ENCODE data around the gene IL24.
A peak's percentile ranks its signal among the peaks of the same experiment; 100 is the strongest.

Gene IL24

DNA sequence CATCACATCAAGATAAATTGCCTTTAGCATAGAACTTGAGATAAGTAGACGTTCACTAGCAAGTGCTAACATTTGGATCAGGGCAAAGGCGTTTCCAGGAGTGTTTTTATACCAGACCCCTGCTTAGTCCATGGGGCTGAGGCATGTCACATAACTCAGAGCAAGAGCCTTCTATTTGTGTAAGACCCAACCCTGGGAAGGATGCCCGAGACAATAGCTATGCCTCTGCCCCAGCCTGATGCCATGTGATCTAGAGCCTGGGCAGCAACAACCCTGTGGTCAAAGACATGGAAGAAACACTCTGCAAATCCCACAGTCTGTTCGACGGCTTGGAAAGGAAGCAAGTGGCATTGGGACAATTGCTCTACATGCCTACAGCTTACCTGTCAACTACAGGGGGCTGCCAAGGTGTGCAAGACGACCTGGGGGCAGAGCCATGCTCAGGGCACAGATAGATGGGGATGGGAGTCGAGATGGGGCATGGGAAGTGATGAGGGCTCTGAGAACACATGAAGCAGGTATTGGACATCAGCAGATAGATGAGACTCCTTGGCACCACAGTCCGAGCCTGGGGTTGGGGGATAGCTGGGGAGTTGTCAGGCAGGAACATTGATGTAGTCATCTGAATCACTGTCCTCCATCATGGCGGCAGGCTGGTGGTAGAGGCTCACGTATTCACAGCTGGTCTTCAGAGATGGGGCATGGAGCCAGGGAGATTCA is 7.3 kb downstream of the IL24 start:
- no peak overlapping the region for H3K4me3 ChIP-seq (ENCODE audit: low read length)
- DNase-seq (ENCODE audit: low read depth): no peak
- TF ChIP-seq, protein P1, sequence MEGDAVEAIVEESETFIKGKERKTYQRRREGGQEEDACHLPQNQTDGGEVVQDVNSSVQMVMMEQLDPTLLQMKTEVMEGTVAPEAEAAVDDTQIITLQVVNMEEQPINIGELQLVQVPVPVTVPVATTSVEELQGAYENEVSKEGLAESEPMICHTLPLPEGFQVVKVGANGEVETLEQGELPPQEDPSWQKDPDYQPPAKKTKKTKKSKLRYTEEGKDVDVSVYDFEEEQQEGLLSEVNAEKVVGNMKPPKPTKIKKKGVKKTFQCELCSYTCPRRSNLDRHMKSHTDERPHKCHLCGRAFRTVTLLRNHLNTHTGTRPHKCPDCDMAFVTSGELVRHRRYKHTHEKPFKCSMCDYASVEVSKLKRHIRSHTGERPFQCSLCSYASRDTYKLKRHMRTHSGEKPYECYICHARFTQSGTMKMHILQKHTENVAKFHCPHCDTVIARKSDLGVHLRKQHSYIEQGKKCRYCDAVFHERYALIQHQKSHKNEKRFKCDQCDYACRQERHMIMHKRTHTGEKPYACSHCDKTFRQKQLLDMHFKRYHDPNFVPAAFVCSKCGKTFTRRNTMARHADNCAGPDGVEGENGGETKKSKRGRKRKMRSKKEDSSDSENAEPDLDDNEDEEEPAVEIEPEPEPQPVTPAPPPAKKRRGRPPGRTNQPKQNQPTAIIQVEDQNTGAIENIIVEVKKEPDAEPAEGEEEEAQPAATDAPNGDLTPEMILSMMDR (conservative IDR thresholded peaks at IDR 0.05; ENCODE audit: low read length): no peak

DNA sequence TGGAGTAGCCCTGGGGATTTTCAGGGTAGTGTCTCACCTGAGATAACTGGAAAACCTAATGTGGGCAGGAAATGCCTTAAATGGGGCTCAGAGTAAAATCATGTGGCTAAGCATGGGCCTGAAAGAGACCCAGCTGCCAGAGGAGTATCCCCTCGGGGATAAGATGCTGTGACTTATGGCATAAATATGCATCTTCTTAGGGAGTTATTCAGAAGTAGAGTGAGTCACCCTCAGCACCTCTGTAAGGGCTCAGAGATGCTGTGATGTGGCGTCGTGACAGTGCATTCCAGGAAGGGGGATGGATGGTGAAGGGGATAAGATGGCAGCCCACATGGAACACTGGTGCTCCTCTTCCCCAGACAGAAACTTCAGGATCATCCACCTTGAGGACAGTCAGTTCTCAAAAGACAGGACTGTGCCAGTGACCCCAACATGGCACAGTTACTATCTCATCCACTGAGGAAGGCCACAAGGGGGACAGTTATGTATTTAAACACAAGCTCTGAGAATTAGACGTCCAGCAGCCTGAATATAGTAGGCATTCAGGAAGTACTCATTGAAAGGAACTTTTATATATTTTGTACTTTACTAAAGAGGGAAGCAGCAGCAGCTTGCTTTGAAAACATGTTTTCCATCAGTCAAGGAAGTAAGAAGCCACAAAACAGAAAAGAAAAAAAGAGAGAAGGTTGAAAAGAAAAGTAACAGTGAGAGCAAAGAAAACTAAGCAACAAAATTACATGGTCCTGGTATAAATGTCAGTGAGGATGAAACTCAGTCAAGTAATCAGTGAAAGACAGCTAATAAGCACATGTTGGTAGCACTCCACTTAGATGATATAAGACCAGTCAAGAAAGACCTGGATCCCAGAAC is 8.3 kb downstream of the IL24 start:
- peak; percentile 96 for DNase-seq (ENCODE audit: low read depth)
- no peak overlapping the region for H3K4me3 ChIP-seq (ENCODE audit: low read length)
- TF ChIP-seq, protein P1 (conservative IDR thresholded peaks at IDR 0.05; ENCODE audit: low read length): no peak; the same call in 1 of the 2 replicates

- no peak overlapping the region for H3K4me3 ChIP-seq (ENCODE audit: low read length)
- no peak for DNase-seq (ENCODE audit: low read depth)
- TF ChIP-seq, protein P1 (conservative IDR thresholded peaks at IDR 0.05; ENCODE audit: low read length): peak; percentile 25; the same call in 1 of the 2 replicates
Observed at GRCh38 chr1:206907304-206907991, 10.2 kb downstream of the IL24 start.

DNA sequence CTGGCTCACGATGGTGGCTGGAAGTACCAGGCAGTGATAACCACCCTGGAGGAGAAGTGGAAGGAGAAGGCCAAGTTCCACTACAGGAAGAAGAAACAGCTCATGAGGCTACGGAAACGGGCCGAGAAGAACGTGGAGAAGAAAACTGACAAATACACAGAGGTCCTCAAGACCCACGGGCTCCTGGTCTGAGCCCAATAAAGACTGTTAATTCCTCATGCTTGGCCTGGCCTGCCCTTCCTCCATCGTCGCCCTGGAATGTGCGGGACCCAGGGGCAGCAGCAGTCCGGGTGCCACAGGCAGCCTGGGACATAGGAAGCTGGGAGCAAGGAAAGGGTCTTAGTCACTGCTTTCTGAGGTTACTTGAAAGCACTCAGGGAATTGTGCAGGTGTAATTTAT is 10.8 kb downstream of the IL24 start:
- DNase-seq (ENCODE audit: low read depth): no peak
- no peak overlapping the region for H3K4me3 ChIP-seq (ENCODE audit: low read length)
- TF ChIP-seq, protein P1 (conservative IDR thresholded peaks at IDR 0.05; ENCODE audit: low read length): no peak

- H3K4me3 ChIP-seq (ENCODE audit: low read length): peak overlapping the region; percentile 57
- DNase-seq (ENCODE audit: low read depth): no peak
- TF ChIP-seq, protein P1 (conservative IDR thresholded peaks at IDR 0.05; ENCODE audit: low read length): no peak
Observed at GRCh38 chr1:206909161-206909882, 12.1 kb downstream of the IL24 start.

DNA sequence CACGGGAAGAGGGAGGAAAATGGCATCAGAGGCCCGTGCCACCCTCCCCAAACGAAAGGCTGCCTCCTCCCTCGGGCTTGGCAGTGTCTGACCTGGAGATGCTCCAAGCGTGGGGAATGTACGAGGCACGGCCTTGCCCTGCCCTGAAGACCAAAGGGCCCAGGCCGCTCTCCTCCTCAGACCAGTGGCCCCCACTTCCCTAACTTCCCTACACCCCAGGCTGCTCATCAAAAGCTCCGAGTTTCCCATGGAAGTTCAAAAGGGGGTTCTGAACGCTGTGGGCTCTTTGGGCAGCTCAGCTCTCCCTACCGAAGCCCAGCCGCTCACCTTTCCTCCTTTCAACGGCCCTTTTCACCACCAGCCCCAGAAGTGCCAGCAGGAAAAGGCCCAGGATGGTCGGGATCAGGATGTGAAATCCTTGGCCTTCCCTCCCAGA is 12.7 kb downstream of the IL24 start:
- no peak for DNase-seq (ENCODE audit: low read depth)
- TF ChIP-seq, protein P1 (conservative IDR thresholded peaks at IDR 0.05; ENCODE audit: low read length): no peak
- peak overlapping the region; percentile 57 for H3K4me3 ChIP-seq (ENCODE audit: low read length)

All from AG10803 (cell line).